GM23248 (cell line): ENCODE measurements around the gene ORMDL3. TPM values are rescaled to one million over a fixed set of nuclear protein-coding genes. Genes with fewer than 3 reads are reported as not detected.

Experiments
- DNase-seq: peaks from one replicate; pipeline ENCODE4 v3.0.0-alpha.2; 2015
- H2AFZ ChIP-seq: fragments of 200-600 bp; sonication (generic); 2 replicates; pipeline ENCODE4 v1.6.1; 2016; ENCODE audit warnings: antibody characterized with exemption
- H3F3A ChIP-seq: fragments of 200-600 bp; sonication (generic); 2 replicates; pipeline ENCODE4 v1.6.1; 2016; ENCODE audit warnings: mild to moderate bottlenecking, antibody characterized with exemption, mixed run types; ENCODE audit not compliant: insufficient read depth
- H3K27ac ChIP-seq: fragments of 200-600 bp; sonication (generic); 2 replicates; pipeline ENCODE4 v1.5.1; 2016; ENCODE audit warnings: mild to moderate bottlenecking
- H3K27me3 ChIP-seq: fragments of 200-600 bp; sonication (generic); replicated peaks from 2 replicates; pipeline ENCODE4 v1.6.1; 2016; ENCODE audit warnings: mild to moderate bottlenecking; ENCODE audit not compliant: insufficient read depth
- H3K36me3 ChIP-seq: fragments of 200-600 bp; sonication (generic); 2 replicates; pipeline ENCODE4 v1.6.1; 2016; ENCODE audit warnings: low read depth, mild to moderate bottlenecking
- H3K4me1 ChIP-seq: fragments of 200-600 bp; sonication (generic); 2 replicates; pipeline ENCODE4 v1.6.1; 2016; ENCODE audit warnings: mild to moderate bottlenecking; ENCODE audit not compliant: insufficient read depth
- H3K4me2 ChIP-seq: fragments of 200-600 bp; sonication (generic); one replicate; pipeline ENCODE4 v1.6.1; 2016; ENCODE audit warnings: mild to moderate bottlenecking; ENCODE audit not compliant: unreplicated experiment
- H3K4me3 ChIP-seq: fragments of 200-600 bp; sonication (generic); 2 replicates; pipeline ENCODE4 v1.5.1; 2016; ENCODE audit warnings: mild to moderate bottlenecking
- H3K79me2 ChIP-seq: fragments of 200-600 bp; sonication (generic); 2 replicates; pipeline ENCODE4 v1.6.1; 2016; ENCODE audit warnings: mild to moderate bottlenecking; ENCODE audit not compliant: insufficient read depth
- H3K9ac ChIP-seq: fragments of 200-600 bp; sonication (generic); 2 replicates; pipeline ENCODE4 v1.6.1; 2016; ENCODE audit warnings: mild to moderate bottlenecking
- H3K9me2 ChIP-seq: fragments of 200-600 bp; sonication (generic); 2 replicates; pipeline ENCODE4 v1.6.1; 2016; ENCODE audit warnings: mixed run types, mild to moderate bottlenecking, moderate library complexity; ENCODE audit not compliant: insufficient read depth
- H3K9me3 ChIP-seq: fragments of 200-600 bp; sonication (generic); one replicate; pipeline ENCODE4 v1.6.1; 2017; ENCODE audit warnings: low read depth
- H4K20me1 ChIP-seq: fragments of 200-600 bp; sonication (generic); 2 replicates; pipeline ENCODE4 v1.6.0; 2016; ENCODE audit not compliant: insufficient read depth
- EZH2 ChIP-seq: fragments of 200-600 bp; sonication (generic); IDR thresholded peaks from 2 replicates; pipeline ENCODE4 v1.6.1; 2018; ENCODE audit warnings: antibody characterized with exemption, mild to moderate bottlenecking; ENCODE audit not compliant: insufficient read depth, poor library complexity, severe bottlenecking
- EZH2phosphoT487 ChIP-seq: fragments of 200-600 bp; sonication (generic); IDR thresholded peaks from 2 replicates; pipeline ENCODE4 v1.6.1; 2018; ENCODE audit warnings: antibody characterized with exemption, moderate library complexity, mild to moderate bottlenecking, low read depth; ENCODE audit not compliant: insufficient read depth
- WGBS, 2 experiments: methylation state at CpG; one replicate each; pipeline ENCODE4 v1.1.6; 2015 to 2017; ENCODE audit warnings: low lambda C conversion rate in 2 of 2, low coverage in 1 of 2; ENCODE audit errors: missing lambda C conversion rate in 2 of 2; 5-methylcytosine and 5-hydroxymethylcytosine counted together
- in situ Hi-C: fragments of 300-500 bp; cut with MboI; formaldehyde crosslinking; loops from 2 replicates; pipeline ENCODE4 v1.15.0; 2020
- polyA plus RNA-seq: library from polyadenylated mRNA; unstranded; fragments of >200 nt; fragmentation: Nextera tagmentation; extraction: Ambion mirVana; gene quantifications from 2 replicates; pipeline ENCODE4 v1.2.1, GENCODE V29; 2016
- total RNA-seq: library from RNA; depleted of rRNA; stranded (reverse); fragments of >200 nt; shearing (Covaris generic); gene quantifications from 2 replicates; pipeline ENCODE4 v1.2.3, GENCODE V29; 2014

Gene ORMDL3
- total and polyA plus RNA-seq, 2 experiments from 2014 or later = 12.0 to 60.4 TPM

- Histone ChIP-seq H3K36me3 (no peaks in the 10 kb centered on the region), H3K4me1 (peaks cover 14% of the 10 kb centered on the region), H3F3A (peaks cover 11% of the 10 kb centered on the region), H3K27ac (no peak overlapping the region), H3K9me2 (no peaks in the 10 kb centered on the region), H3K4me3 (no peak overlapping the region), H3K4me2 (no peak overlapping the region), H3K9ac (no peak overlapping the region), H2AFZ (no peak overlapping the region), H3K9me3 (no peaks in the 10 kb centered on the region), H3K79me2 (no peaks in the 10 kb centered on the region), H3K27me3 (no peaks in the 10 kb centered on the region), H4K20me1 (no peaks in the 10 kb centered on the region)
- TF ChIP-seq EZH2phosphoT487 (no peak), EZH2 (no peak)
- in situ Hi-C loops = no loop called here
- no peak for DNase-seq
- WGBS, 2 experiments = 72 to 79% methylated on average over 2 of the region's 2 CpGs
Observed at GRCh38 chr17:39968761-39969160, 41.4 kb upstream of the ORMDL3 start.

- 68 to 78% methylated on average over 6 of the region's 6 CpGs for WGBS, 2 experiments
- Histone ChIP-seq H3K4me2 (no peak overlapping the region), H3K36me3 (no peaks in the 10 kb centered on the region), H3F3A (no peaks in the 10 kb centered on the region), H4K20me1 (no peaks in the 10 kb centered on the region), H3K27ac (no peak overlapping the region), H3K9me3 (no peaks in the 10 kb centered on the region), H3K27me3 (no peaks in the 10 kb centered on the region), H2AFZ (no peak overlapping the region), H3K4me3 (no peak overlapping the region), H3K9ac (no peak overlapping the region), H3K4me1 (no peaks in the 10 kb centered on the region), H3K79me2 (no peaks in the 10 kb centered on the region), H3K9me2 (no peaks in the 10 kb centered on the region)
- TF ChIP-seq EZH2phosphoT487 (no peak), EZH2 (no peak)
- no peak for DNase-seq
- in situ Hi-C loops = no loop called here
Observed at GRCh38 chr17:39966771-39967170, 39.4 kb upstream of the ORMDL3 start.

- H3K36me3 ChIP-seq = no peaks in the 10 kb centered on the region
- no peak overlapping the region for H3K4me3 ChIP-seq
- no peak overlapping the region for H3K4me2 ChIP-seq
- H2AFZ ChIP-seq = no peak overlapping the region
- no peaks in the 10 kb centered on the region for H3K79me2 ChIP-seq
- no peak overlapping the region for H3K9ac ChIP-seq
- DNase-seq = peak; percentile 17
- H3K9me2 ChIP-seq = no peaks in the 10 kb centered on the region
- H3K27me3 ChIP-seq = no peaks in the 10 kb centered on the region
- H3K4me1 ChIP-seq = no peaks in the 10 kb centered on the region
- in situ Hi-C loops = no loop called here
- no peak for TF ChIP-seq EZH2phosphoT487
- no peak for TF ChIP-seq EZH2
- no peaks in the 10 kb centered on the region for H3F3A ChIP-seq
- H3K9me3 ChIP-seq = no peaks in the 10 kb centered on the region
- no peak overlapping the region for H3K27ac ChIP-seq
- H4K20me1 ChIP-seq = no peaks in the 10 kb centered on the region
- WGBS, 2 experiments = 36 to 41% methylated on average over 8 of the region's 8 CpGs
Observed at GRCh38 chr17:39965017-39965699, 37.8 kb upstream of the ORMDL3 start.

GRCh38 chr17:39963829-39964228 is 36.4 kb upstream of the ORMDL3 start:
- in situ Hi-C loops = no loop called here
- Histone ChIP-seq H3K4me2 (no peak overlapping the region), H3K36me3 (no peaks in the 10 kb centered on the region), H3K9me2 (no peaks in the 10 kb centered on the region), H3K4me1 (peaks cover 4% of the 10 kb centered on the region), H4K20me1 (no peaks in the 10 kb centered on the region), H3F3A (no peaks in the 10 kb centered on the region), H3K79me2 (no peaks in the 10 kb centered on the region), H3K4me3 (no peak overlapping the region), H3K27me3 (no peaks in the 10 kb centered on the region), H3K9me3 (no peaks in the 10 kb centered on the region), H3K27ac (no peak overlapping the region), H3K9ac (no peak overlapping the region), H2AFZ (no peak overlapping the region)
- no peak for DNase-seq
- WGBS, 2 experiments = 70% methylated on average over 6 of the region's 6 CpGs
- TF ChIP-seq EZH2 = no peak
- no peak for TF ChIP-seq EZH2phosphoT487
